Measurements from ENCODE around the gene NELL1. TPM values are rescaled to one million over a fixed set of nuclear protein-coding genes. Genes with fewer than 3 reads are reported as not detected.

The NELL1 gene
- polyA plus RNA-seq, 2 of the 4 experiments (the other 2 are of a cell fraction): not detected

- TF ChIP-seq HOXB5 (CRISPR knock-in tag; IDR thresholded peaks at IDR 0.05): no peak
- H3K9me3 ChIP-seq: no peaks in the 10 kb centered on the region
- CTCF ChIA-PET: interaction anchor here (2.0 kb wide), 1 partner anchor 9 kb away, joined by 12 read pairs; no protein-coding TSS in a partner anchor
- no peak overlapping the region for H3K4me2 ChIP-seq
- H3K27ac ChIP-seq: no peak overlapping the region
- WGBS (ENCODE audit: missing lambda C conversion rate): 33% methylated on average over 4 of the region's 4 CpGs
- no peak overlapping the region for H3K4me3 ChIP-seq
- ATAC-seq: no peak
- no peak for FAIRE-seq
- no peaks in the 10 kb centered on the region for H3K4me1 ChIP-seq
- DNase-seq (ENCODE audit: low read depth in 1 of 2, low spot score in 1 of 2): no peak
- POLR2A ChIA-PET: no interaction called here
Measured at GRCh38 chr11:20656901-20657300, 12.5 kb upstream of the NELL1 start.

- ATAC-seq: no peak
- no peak for FAIRE-seq
- no peak for TF ChIP-seq ZC3H11A (IDR thresholded peaks at IDR 0.05)
- TF ChIP-seq NR3C1 (IDR thresholded peaks at IDR 0.05): no peak
- TF ChIP-seq GATA3 (IDR thresholded peaks at IDR 0.05; ENCODE audit: borderline replicate concordance): no peak
- Histone ChIP-seq H3K27ac (no peak overlapping the region), H3K4me1 (no peaks in the 10 kb centered on the region), H3K4me3 (no peak overlapping the region), H3K9me3 (no peaks in the 10 kb centered on the region), H3K4me2 (no peak overlapping the region)
- ChIA-PET CTCF (no interaction called here), POLR2A (no interaction called here)
- 0% methylated on average over 1 of the region's 1 CpG for whole genome bisulfite sequencing (ENCODE audit: missing lambda C conversion rate)
- no peak for DNase-seq (ENCODE audit: low read depth in 1 of 2, low spot score in 1 of 2)
Measured at GRCh38 chr11:20658135-20658534, 11.3 kb upstream of the NELL1 start.

GRCh38 chr11:20661445-20661844 lies 7.9 kb upstream of the NELL1 start:
- ChIA-PET CTCF (interaction anchor here (1.0 to 1.6 kb wide), 3 partner anchors 10 to 1491 kb away, joined by 3 to 11 read pairs (median 3); no protein-coding TSS in a partner anchor), POLR2A (no interaction called here)
- Histone ChIP-seq H3K4me1 (no peaks in the 10 kb centered on the region), H3K4me3 (no peak overlapping the region), H3K4me2 (no peak overlapping the region), H3K27ac (no peak overlapping the region), H3K9me3 (no peaks in the 10 kb centered on the region)
- DNase-seq (ENCODE audit: low read depth in 1 of 2, low spot score in 1 of 2) (no peak), ATAC-seq (no peak), FAIRE-seq (no peak)
- TF ChIP-seq HDAC2 (IDR thresholded peaks at IDR 0.05) (no peak), FOSL2 (IDR thresholded peaks at IDR 0.05) (no peak), FOSL2 (CRISPR knock-in tag; IDR thresholded peaks at IDR 0.05) (no peak), MAFK (IDR thresholded peaks at IDR 0.05; ENCODE audit: partially characterized antibody) (no peak), CHD2 (IDR thresholded peaks at IDR 0.05; ENCODE audit: low read length, partially characterized antibody) (no peak), ZFP36 (IDR thresholded peaks at IDR 0.05; ENCODE audit: borderline replicate concordance, partially characterized antibody) (no peak), BHLHE40 (IDR thresholded peaks at IDR 0.05; ENCODE audit: low read depth, low read length) (no peak), MAZ (IDR thresholded peaks at IDR 0.05; ENCODE audit: borderline replicate concordance, low read depth, low read length) (no peak), JUNB (IDR thresholded peaks at IDR 0.05) (no peak), MYC (IDR thresholded peaks at IDR 0.05; ENCODE audit: borderline replicate concordance, low read length) (no peak), BCL3 (IDR thresholded peaks at IDR 0.05) (no peak), USF2 (IDR thresholded peaks at IDR 0.05) (no peak), TP53 (CRISPR knock-in tag; IDR thresholded peaks at IDR 0.05) (no peak), NFE2L2 (conservative IDR thresholded peaks at IDR 0.05; ENCODE audit: low read length) (no peak), NR3C1 (IDR thresholded peaks at IDR 0.05) (no peak), TFCP2L1 (CRISPR knock-in tag; IDR thresholded peaks at IDR 0.05) (no peak), EHF (CRISPR knock-in tag; IDR thresholded peaks at IDR 0.05) (no peak)
- 7% methylated on average over 3 of the region's 3 CpGs for WGBS (ENCODE audit: missing lambda C conversion rate)

- FAIRE-seq: no peak
- Histone ChIP-seq H3K4me1 (no peaks in the 10 kb centered on the region), H3K4me2 (no peak overlapping the region), H3K4me3 (no peak overlapping the region), H3K27ac (no peak overlapping the region), H3K9me3 (no peaks in the 10 kb centered on the region)
- no peak for DNase-seq (ENCODE audit: low read depth in 1 of 2, low spot score in 1 of 2)
- CTCF ChIA-PET: interaction anchor here (1.0 to 1.6 kb wide), 3 partner anchors 10 to 1491 kb away, joined by 3 to 11 read pairs (median 3); no protein-coding TSS in a partner anchor
- TF ChIP-seq CBX8 (IDR thresholded peaks at IDR 0.05) (no peak), CBX2 (IDR thresholded peaks at IDR 0.05; ENCODE audit: borderline replicate concordance, low read depth) (no peak), JUNB (IDR thresholded peaks at IDR 0.05) (no peak), E2F6 (IDR thresholded peaks at IDR 0.05; ENCODE audit: borderline replicate concordance, low read depth) (no peak), ATOH8 (CRISPR knock-in tag; IDR thresholded peaks at IDR 0.05; ENCODE audit: low read depth) (no peak), HOXA7 (CRISPR knock-in tag; IDR thresholded peaks at IDR 0.05) (no peak), ZNF302 (CRISPR knock-in tag; IDR thresholded peaks at IDR 0.05) (no peak), NR3C1 (IDR thresholded peaks at IDR 0.05) (no peak), POLR2A (IDR thresholded peaks at IDR 0.05; ENCODE audit: low read length) (no peak), FOXS1 (CRISPR knock-in tag; IDR thresholded peaks at IDR 0.05) (no peak), HMGXB4 (CRISPR knock-in tag; IDR thresholded peaks at IDR 0.05; ENCODE audit: borderline replicate concordance) (no peak), KDM5A (IDR thresholded peaks at IDR 0.05) (no peak)
- 0% methylated on average over 3 of the region's 3 CpGs for WGBS (ENCODE audit: missing lambda C conversion rate)
- no peak for ATAC-seq
- POLR2A ChIA-PET: no interaction called here
Measured at GRCh38 chr11:20661850-20662249, 7.5 kb upstream of the NELL1 start.

Data from A549 (cell line).